Upper lobe of left lung (tissue), 6 donors: ENCODE measurements around the gene IFIT1. TPM values are rescaled to one million over a fixed set of nuclear protein-coding genes. Genes with fewer than 3 reads are reported as not detected.

Experiments
- ATAC-seq, 2 donors: fragments of 200-7000 bp; cut with Tn5 transposase; one replicate each; pipeline ENCODE4 v1.9.1; 2022; ENCODE audit warnings: mild to moderate bottlenecking in 2 of 2, moderate library complexity in 2 of 2; ENCODE audit not compliant: low FRiP score in 2 of 2
- DNase-seq, 2 donors: peaks; one replicate each; pipeline ENCODE4 v3.0.0-alpha.2; 2019 to 2020
- H3K27ac ChIP-seq, 4 donors: fragments of 200-600 bp; sonication (generic); one replicate each; pipeline ENCODE4 v1.5.1; 2016 to 2019
- H3K27me3 ChIP-seq, 4 donors: fragments of 200-600 bp; sonication (generic); one replicate each; pipeline ENCODE4 v1.5.1; 2017 to 2019
- H3K36me3 ChIP-seq, 4 donors: fragments of 200-600 bp; sonication (generic); one replicate each; pipeline ENCODE4 v1.5.1; 2016 to 2019
- H3K4me1 ChIP-seq, 4 donors: fragments of 200-600 bp; sonication (generic); one replicate each; pipeline ENCODE4 v1.5.1; 2018 to 2019
- H3K4me3 ChIP-seq, 4 donors: fragments of 200-600 bp; sonication (generic); one replicate each; pipeline ENCODE4 v1.5.1; 2017 to 2019; ENCODE audit warnings: mild to moderate bottlenecking in 2 of 4, moderate library complexity in 1 of 4
- H3K9me3 ChIP-seq, 4 donors: fragments of 200-600 bp; sonication (generic); one replicate each; pipeline ENCODE4 v1.5.1; 2018 to 2019
- EP300 ChIP-seq, 4 donors: sonication (generic); formaldehyde crosslinking; IDR thresholded peaks; one replicate each; pipeline ENCODE4 v1.5.1; 2017; ENCODE audit warnings: antibody characterized with exemption in 4 of 4, control low read depth in 2 of 4
- POLR2A ChIP-seq, 4 donors: fragments of 450-650 bp; IDR thresholded peaks; one replicate each; pipeline ENCODE4 v1.5.1; 2016 to 2017; ENCODE audit warnings: antibody characterized with exemption in 4 of 4, mild to moderate bottlenecking in 2 of 4
- POLR2AphosphoS5 ChIP-seq, 2 donors: sonication (generic); formaldehyde crosslinking; IDR thresholded peaks; one replicate each; pipeline ENCODE4 v1.5.1; 2017; ENCODE audit warnings: antibody characterized with exemption in 2 of 2
- WGBS, 2 donors: methylation state at CpG; one replicate each; pipeline ENCODE4 v1.1.5; 2017 to 2018; 5-methylcytosine and 5-hydroxymethylcytosine counted together
- total RNA-seq, 6 donors: library from RNA; depleted of rRNA in 4 of 6; stranded (reverse); fragments of >200 nt in 4 of 6; gene quantifications; one replicate each; pipeline versions ENCODE4 v1.1.0 to v1.2.1, GENCODE V29; 2016 to 2021
- TF ChIP-seq, protein P1 (sequence below), 6 experiments: fragments of 450-650 bp in 4 of 6; fragments of 200-600 bp in 2 of 6; sonication (generic) in 2 of 6; IDR thresholded peaks; one replicate each; pipeline ENCODE4 v1.5.1; 2016 to 2019; ENCODE audit warnings: antibody characterized with exemption in 6 of 6
- donor health status: DM: no; HTN: no; CAD: no; lungs with moderate emphysema.
- donor health status: DM: no; HTN: yes; CAD: no; lungs with severe emphysema.

Gene IFIT1
- total RNA-seq, 6 donors from 2014 or later: 9.8 to 54.9 (median 18.1) TPM

DNA sequence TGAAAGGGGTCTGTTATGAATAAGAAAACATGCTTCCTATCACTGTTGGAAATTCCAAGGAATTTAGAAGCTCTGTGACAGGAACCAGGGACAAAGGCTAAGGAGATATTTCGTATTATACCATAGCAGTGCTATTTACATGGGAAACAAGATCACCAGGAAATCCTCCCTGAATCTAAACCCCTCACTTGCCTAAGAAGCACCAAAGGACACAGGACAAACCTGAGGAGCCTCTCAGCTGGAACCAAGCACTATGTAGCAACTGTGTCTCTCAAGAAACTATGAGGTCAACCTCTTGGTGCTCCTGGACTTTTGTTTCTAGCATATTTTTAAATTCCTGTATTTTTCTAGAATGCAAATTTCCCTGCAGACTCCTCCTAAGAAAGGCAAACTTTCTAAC, 35.3 kb upstream of the IFIT1 start:
- H3K4me3 ChIP-seq: no peak overlapping the region
- H3K4me1 ChIP-seq: peaks cover 0 to 10% (median 4%) of the 10 kb centered on the region in 4 donors
- no peaks in the 10 kb centered on the region for H3K9me3 ChIP-seq
- DNase-seq (no peak), ATAC-seq (no peak)
- H3K27ac ChIP-seq: no peak overlapping the region
- TF ChIP-seq POLR2A (IDR thresholded peaks at IDR 0.05): no peak
- TF ChIP-seq POLR2AphosphoS5 (IDR thresholded peaks at IDR 0.05): no peak
- no peak for TF ChIP-seq EP300 (IDR thresholded peaks at IDR 0.05)
- TF ChIP-seq, protein P1, sequence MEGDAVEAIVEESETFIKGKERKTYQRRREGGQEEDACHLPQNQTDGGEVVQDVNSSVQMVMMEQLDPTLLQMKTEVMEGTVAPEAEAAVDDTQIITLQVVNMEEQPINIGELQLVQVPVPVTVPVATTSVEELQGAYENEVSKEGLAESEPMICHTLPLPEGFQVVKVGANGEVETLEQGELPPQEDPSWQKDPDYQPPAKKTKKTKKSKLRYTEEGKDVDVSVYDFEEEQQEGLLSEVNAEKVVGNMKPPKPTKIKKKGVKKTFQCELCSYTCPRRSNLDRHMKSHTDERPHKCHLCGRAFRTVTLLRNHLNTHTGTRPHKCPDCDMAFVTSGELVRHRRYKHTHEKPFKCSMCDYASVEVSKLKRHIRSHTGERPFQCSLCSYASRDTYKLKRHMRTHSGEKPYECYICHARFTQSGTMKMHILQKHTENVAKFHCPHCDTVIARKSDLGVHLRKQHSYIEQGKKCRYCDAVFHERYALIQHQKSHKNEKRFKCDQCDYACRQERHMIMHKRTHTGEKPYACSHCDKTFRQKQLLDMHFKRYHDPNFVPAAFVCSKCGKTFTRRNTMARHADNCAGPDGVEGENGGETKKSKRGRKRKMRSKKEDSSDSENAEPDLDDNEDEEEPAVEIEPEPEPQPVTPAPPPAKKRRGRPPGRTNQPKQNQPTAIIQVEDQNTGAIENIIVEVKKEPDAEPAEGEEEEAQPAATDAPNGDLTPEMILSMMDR (IDR thresholded peaks at IDR 0.05): no peak
- no peaks in the 10 kb centered on the region for H3K36me3 ChIP-seq
- WGBS, 2 donors: 75 to 82% methylated on average over 1 of the region's 1 CpG
- H3K27me3 ChIP-seq: no peaks in the 10 kb centered on the region

DNA sequence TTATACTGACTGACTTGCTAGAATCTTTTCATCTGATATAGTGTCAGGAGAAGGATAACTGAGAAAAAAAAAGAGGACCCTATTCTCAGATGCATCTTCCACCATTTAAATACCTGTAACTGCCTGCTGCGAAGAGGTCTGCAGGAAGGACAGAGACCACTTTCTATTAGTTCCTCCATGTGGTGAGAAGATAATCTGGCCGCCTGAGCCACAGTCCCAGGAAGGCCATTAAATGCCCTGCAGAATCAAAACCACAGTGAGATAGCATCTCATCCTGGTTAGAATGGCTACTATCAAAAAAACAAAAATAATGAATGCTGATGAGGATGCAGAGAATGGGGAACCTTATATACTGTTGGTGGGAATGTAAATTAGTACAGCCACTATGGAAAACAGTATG, 34.4 kb upstream of the IFIT1 start:
- ATAC-seq (no peak), DNase-seq (no peak)
- Histone ChIP-seq H3K9me3 (no peaks in the 10 kb centered on the region), H3K4me1 (peaks cover 0 to under 1% (median 0%) of the 10 kb centered on the region in 4 donors), H3K27me3 (no peaks in the 10 kb centered on the region), H3K36me3 (no peaks in the 10 kb centered on the region), H3K4me3 (no peak overlapping the region), H3K27ac (no peak overlapping the region)
- TF ChIP-seq POLR2A (IDR thresholded peaks at IDR 0.05): no peak
- no peak for TF ChIP-seq EP300 (IDR thresholded peaks at IDR 0.05)
- TF ChIP-seq, protein P1 (IDR thresholded peaks at IDR 0.05): no peak
- no peak for TF ChIP-seq POLR2AphosphoS5 (IDR thresholded peaks at IDR 0.05)
- 72 to 80% methylated on average over 2 of the region's 2 CpGs for WGBS, 2 donors

DNA sequence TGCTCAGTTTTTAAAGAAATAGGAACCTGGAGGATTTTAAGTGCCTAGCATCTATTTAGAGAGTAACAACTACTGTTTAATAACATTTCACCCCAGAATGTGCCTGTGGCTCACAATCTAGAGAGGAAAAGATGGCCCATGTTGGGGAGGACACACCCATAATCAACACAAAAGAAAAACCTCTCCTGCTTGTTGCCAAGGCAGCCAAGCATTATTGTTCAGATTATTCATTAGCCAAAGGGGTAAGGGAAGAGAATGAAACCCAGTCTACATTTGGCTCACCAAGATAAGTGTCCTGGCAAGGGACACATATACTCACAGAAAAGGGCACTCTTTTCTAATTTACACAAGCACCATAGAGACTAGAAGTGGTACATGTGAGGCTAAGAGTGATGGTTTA, 32.3 kb upstream of the IFIT1 start:
- ATAC-seq (no peak), DNase-seq (no peak)
- Histone ChIP-seq H3K4me1 (peaks cover 0 to 7% (median 3%) of the 10 kb centered on the region in 4 donors), H3K36me3 (no peaks in the 10 kb centered on the region), H3K4me3 (no peak overlapping the region), H3K27me3 (no peaks in the 10 kb centered on the region), H3K9me3 (no peaks in the 10 kb centered on the region), H3K27ac (no peak overlapping the region)
- no peak for TF ChIP-seq EP300 (IDR thresholded peaks at IDR 0.05)
- no peak for TF ChIP-seq POLR2AphosphoS5 (IDR thresholded peaks at IDR 0.05)
- TF ChIP-seq POLR2A (IDR thresholded peaks at IDR 0.05): no peak
- TF ChIP-seq, protein P1 (IDR thresholded peaks at IDR 0.05): no peak

DNA sequence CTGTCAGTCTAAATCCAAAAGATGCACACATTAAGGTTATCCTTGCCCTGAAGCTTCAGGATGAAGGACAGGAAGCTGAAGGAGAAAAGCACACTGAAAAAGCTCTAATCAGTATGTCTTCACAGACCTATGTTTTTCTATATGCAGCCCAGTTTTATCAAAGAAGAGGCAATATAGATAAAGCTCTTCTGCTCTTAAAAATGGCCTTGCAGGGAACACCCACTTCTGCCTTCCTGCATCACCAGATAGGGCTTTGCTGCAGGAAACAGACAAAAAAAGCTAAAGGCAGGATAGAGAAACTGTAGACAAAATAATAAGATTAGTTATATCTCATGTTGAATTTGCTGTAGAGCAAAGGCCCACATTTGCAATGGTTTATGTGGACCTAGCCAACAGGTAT, 29.5 kb upstream of the IFIT1 start:
- Histone ChIP-seq H3K27ac (no peak overlapping the region), H3K4me3 (no peak overlapping the region), H3K4me1 (peaks cover 0 to 15% (median 7%) of the 10 kb centered on the region in 4 donors), H3K9me3 (no peaks in the 10 kb centered on the region), H3K27me3 (no peaks in the 10 kb centered on the region), H3K36me3 (no peaks in the 10 kb centered on the region)
- ATAC-seq (no peak), DNase-seq (no peak)
- TF ChIP-seq POLR2AphosphoS5 (IDR thresholded peaks at IDR 0.05) (no peak), POLR2A (IDR thresholded peaks at IDR 0.05) (no peak), EP300 (IDR thresholded peaks at IDR 0.05) (no peak)
- TF ChIP-seq, protein P1 (IDR thresholded peaks at IDR 0.05): no peak

DNA sequence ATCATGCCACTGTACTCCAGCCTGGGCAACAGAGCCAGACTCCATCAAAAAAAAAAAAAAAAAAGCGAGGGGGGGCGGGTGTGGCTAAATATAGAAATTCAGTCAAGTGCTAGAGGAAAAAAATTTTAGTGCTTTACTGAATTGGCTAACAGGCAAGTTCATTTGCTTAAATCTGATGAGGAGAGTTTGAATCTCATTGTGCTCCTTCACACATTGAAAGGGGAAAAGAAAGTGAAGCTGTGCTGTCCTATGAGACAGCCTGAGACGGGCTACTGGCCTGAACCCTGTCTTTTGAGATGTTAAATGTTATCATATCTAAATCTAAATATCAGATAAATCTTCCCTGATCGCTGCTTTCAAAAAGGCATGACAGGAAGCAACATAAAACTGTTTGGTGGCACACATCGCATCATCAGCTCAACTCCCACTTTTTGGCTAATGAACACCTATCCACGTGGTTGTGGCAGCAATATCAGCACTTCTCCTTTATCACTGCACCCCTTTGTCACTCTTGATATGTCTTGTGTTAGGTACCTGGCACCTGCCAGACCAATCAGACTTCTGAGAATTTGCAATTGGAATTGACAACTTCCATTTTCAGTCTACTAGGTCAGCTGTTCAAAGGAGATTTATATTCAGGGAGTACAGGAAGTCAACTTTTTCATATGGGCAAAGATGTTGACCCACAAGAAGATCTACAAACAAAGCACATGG, 28.5 kb upstream of the IFIT1 start:
- no peak for TF ChIP-seq POLR2AphosphoS5 (IDR thresholded peaks at IDR 0.05)
- TF ChIP-seq POLR2A (IDR thresholded peaks at IDR 0.05): no peak
- TF ChIP-seq, protein P1 (IDR thresholded peaks at IDR 0.05): no peak
- TF ChIP-seq EP300 (IDR thresholded peaks at IDR 0.05): no peak
- no peak overlapping the region for H3K4me3 ChIP-seq
- H3K36me3 ChIP-seq: no peaks in the 10 kb centered on the region
- DNase-seq (no peak), ATAC-seq (no peak)
- peaks cover 0 to 19% (median 7%) of the 10 kb centered on the region in 4 donors for H3K4me1 ChIP-seq
- WGBS, 2 donors: 55 to 66% methylated on average over 6 of the region's 6 CpGs
- no peaks in the 10 kb centered on the region for H3K27me3 ChIP-seq
- H3K9me3 ChIP-seq: no peaks in the 10 kb centered on the region
- H3K27ac ChIP-seq: no peak overlapping the region
